ENCODE measurements around the gene HGS.
"Not testable (repeated sequence)": the region's sequence is repeated elsewhere in the genome, so short reads cannot be mapped to it uniquely, and the experiment has no call there.

HGS gene

DNA sequence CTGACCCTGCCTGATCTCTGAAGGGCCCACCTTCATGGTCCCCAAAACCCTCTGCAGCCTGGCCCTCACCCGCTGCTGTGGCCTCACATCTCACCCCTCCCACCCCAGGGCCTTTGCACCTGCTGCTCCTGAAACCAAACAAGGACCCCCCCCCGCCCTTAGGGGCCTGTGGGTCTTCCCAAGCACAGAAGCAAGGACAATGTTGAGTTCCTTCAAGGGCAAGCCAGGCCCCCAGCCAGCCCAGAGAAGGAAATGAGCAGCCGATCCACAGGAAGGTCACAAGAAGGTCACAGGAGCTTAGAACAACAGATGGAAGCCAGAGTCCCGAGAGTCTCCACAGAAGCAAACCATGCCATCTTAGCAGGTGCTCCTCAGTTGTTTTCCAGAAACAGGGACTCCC lies 27.0 kb upstream of the HGS start:
- no peak for FAIRE-seq

DNA sequence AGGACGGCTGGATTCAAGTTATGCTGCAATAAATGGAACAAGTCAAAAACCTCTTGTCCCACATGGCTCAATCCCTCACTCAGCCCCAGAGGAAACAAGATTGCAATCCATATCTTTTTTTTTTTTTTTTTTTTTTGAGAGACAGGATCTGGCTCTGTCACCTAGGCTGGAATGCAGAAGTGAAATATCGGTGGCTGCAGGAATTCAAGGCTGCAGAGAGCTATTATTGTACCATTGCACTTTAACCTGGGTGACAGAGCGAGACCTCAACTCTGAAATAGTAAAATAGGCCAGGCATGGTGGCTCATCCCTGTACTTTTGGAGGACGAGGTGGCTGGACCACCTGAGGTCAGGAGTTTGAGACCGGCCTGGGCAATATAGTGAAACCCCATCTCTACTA lies 24.8 kb upstream of the HGS start:
- no peak for FAIRE-seq

DNA sequence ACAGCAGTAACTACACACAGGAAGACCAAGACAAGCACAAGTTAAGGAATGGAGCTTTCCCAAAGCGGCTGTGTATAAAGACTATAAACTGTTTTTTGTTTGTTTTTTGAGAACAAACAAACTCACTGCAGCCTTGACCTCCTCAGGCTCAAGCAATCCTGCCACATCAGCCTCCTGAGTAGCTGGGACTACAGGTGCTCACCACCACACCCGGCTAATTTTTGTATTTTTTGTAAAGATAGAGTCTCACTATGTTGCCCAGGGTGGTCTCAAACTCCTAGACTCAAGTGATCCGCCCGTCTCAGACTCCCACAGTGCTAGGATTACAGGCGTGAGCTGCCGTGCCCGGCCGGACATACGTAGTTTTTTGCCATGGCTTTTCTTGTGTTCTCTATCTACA lies 23.4 kb upstream of the HGS start:
- FAIRE-seq: no peak

DNA sequence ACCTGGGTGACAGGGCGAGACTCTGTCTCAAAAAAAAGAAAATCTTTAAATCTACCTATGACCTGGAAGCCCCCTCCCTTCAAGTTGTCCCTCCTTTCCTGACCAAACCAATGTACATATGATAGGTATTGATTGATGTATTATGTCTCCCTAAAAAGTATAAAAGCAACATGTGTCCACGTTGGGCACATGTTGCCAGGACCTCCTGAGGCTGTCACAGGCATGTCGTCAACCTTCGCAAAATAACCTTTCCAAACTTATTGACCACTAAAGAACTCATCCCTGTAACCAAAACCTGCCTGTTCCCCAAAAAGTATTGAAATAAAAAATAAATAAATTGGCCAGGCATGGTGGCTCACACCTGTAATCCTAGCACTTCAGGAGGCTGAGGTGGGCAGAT lies 21.8 kb upstream of the HGS start:
- no peak for FAIRE-seq

DNA sequence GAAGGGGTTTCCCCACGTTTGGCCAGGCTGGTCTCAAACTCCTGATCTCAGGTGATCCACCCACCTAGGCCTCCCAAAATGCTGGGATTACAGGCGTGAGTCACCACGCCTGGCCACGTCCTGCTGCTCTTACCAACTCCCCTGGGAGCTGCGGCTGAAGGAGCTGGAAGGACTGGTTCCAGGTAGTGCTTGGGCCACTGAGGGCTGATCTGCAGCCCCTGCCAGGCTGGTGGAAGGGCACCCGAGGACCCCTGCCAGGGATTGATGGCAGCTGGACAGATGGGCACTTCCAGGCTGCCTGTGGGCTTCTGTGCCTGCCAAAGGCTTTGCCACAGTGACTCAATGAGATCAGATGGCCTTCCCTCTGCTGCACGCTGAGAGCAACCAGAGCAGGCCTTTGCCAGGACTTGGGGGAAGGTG lies 19.8 kb upstream of the HGS start:
- no peak for FAIRE-seq

DNA sequence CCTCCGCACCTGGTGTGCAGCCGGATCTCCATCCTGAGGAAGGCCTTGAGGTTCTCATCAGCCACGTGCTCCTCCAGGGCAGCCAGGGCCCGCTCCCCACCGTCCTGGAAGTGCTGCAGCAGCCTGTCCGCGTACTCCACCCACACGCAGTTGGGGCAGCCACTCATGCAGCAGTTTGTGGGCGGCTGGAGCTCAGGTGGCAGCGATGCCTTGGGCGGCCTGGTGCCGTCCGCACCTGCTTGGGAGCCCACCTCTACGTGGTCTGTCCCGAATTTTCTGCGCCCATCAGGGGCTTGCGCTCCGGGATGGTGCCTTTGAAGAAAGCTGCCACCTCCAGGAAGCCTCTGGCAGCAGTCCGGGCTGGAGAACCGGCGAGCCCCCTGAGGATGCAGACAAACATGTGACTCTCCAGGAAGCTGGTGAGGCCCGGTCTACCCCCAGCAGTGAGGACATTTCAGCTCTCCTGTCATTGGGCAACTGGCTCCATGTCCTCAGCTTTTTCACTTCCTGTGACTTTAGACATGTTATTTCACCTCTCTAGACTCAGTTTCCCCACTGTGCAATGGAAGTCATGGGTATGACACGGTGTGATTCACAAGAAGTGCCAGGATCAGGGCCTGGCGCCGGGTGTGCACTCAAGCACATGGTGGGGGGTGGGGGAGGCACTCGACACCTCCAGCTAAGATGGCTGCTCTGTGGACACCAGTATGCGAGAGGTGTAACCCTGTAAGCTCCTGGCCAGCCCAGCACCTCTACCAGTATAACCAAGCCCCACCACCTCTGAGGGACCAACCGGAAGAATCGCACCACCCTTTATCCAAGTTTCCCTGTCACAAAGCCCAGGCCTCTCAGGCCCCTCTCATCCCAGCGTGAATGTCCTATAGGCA lies 18.4 kb upstream of the HGS start:
- FAIRE-seq: no peak

DNA sequence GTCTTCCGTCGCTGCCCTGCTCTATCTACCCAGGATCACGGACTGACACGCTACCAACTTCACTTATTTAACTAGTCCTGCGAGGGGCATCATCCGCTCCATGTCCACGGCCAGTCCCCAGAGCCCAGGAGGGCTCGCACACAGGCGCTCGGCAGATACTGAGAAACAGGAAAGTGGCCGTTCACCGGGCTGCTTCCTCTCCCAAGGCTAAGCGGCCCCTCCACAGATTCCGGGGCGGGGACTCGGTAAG lies 17.8 kb upstream of the HGS start:
- FAIRE-seq: no peak

DNA sequence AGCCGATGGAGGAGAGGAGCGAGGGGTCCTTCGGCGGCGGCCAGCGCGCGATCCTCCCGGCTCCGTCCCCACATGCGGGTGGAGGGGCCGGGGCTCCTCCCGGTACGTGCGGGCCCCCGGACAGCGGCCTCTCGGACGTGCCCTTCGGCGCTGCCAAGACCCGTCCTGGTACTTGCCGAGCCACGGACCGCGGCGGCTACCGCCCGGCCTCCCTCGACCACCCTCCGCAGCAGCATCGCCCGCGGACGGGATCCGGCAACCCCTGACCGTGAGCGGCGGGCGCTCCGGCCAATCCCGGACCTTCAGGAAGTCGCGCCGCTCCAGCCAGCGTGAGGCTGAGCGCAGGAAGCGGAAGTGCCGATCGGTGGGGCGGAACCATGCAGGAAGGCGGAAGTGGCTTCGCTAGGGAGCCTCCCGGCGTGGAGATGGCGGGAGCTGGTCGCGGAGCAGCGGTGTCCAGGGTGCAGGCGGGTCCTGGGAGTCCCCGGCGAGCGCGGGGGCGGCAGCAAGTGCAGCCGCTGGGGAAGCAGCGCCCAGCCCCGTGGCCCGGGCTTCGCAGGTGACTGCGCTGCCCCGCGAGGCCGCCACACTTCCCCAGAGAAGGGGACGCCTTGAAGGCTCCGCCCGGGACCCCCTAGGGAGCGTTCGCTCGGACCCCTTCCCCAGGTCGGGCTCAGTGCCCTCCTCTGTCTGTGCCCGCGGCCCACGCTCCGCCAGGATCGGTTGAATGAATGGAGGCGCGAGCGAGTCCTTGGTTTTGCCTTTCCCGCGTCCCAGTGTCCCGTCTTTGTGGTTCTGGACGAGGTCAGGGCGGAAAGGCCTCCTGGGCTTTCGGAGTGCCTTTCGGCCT lies 17.2 kb upstream of the HGS start, which contains the start of the genes CCDC137 and OXLD1:
CCDC137 (plus strand) TSS at position 396 of the 850 bp plus-strand sequence; CDS start at position 426, 30 bp downstream.
OXLD1 (minus strand) TSS at position 264 of the 850 bp plus-strand sequence; CDS start at position 236, 28 bp downstream.
- FAIRE-seq: no peak

DNA sequence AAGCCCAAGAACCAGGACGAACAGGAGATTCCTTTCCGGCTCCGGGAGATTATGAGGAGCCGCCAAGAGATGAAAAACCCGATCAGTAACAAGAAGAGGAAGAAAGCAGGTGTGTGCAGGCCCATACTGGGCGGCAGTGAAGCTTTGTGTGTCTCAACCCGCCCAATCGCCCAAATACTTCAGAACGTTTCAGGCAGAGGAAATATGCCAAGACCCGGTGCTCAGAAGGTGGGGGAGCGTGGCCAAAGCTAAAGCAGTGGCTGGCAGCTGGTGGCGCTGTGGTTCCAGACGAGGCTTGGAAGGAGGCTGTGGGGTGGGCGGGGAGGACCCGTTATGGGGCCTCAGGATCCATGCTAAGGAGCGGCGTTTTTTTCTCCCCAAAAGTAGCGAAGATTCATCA lies 16.1 kb upstream of the HGS start:
- FAIRE-seq: no peak

DNA sequence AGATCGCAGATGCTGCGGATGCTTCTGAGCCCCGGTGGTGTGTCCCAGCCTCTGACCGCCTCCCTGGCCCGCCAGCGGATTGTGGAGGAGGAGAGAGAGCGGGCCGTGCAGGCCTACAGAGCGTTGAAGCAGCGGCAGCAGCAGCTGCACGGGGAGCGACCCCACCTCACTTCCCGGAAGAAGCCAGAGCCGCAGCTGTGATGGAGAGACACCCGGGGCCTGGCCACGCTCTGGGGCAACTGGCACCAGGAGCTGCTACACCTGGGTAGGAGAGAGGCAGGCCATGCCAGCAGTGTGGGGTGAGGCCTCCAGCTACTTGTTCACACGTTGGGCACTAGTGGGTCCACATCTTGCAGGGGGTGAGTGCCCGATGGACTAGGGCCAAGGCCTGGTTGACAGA lies 11.3 kb upstream of the HGS start:
- no peak for FAIRE-seq

DNA sequence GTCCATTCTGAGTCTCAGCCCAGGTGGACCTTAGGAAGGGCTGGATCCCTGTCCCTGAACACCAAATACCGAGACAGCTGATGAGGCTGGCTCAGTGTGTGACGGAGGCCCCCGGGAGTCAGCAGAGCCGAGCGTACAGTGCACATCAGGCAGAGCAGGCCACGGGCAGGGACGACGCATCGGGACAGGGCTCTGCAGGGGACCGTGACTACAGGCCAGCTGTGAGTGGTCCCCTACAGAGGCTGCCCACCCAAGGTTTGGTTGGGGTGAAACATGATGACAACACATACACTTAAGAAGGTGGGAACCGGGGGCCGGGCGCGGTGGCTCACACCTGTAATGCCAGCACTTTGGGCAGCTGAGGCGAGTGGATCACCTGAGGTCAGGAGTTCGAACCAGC lies 10.9 kb upstream of the HGS start:
- no peak for FAIRE-seq

DNA sequence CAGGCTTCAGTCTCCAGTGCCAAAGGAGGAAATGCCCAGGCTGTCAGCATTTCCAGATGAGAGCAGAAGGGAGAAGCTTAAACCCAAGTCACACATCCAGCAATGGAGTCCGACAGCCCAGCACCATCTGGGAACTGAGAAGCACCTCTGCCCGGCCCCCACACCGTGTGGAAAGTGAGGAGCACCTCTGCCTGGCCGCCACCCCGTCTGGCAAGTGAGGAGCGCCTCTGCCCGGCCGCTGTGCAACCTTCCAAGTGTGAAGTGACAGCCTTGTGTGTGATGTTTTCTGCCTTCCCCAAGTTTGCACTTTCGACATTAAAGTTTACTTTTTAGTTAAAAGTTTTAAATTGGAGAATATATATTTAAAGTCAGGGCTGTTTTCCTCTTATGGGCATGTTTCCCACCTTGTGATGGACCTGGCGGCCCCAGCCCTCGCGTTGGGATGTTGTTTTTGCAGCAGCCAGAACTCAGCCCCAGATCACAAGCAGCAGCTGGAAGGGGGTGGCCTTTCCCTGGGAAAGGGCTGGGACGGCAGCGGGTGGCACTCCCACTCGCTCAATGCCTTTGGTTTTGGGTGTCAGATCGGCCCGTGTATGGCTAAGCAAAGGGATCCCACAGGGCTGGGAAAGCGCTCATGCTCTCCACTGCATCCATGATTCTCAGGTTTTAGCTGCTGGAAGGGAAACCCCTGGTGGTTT lies 10.1 kb upstream of the HGS start:
- no peak for FAIRE-seq

DNA sequence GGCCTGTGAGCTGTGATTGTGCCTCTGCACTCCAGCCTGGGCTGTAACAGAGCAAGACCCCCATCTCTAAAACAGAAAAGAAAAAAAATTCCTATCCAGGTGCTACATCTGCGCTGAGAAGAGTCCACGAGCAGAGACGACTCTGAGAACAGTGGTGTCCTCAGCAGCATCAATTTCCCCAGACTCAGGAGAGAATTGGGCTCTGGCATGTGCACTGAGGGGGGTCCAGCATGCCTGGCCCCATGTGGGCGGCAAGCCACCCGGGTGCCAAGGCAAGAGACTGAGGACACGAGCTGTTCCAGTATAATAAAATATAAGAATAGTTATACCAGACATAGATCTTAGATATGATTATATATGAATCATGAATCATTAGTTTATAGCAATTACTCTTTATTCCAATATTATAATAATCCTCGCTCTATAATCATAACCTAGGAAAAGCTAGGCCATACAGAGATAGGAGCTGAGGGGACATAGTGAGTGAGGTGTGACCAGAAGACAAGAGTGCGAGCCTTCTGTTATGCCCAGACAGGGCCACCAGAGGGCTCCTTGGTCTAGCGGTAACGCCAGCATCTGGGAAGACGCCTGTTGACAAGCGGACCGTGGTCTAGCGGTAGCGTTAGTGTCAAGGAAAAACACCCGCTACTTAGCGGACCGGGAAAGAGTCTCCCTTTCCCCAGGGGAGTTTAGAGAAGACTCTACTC lies 8.1 kb upstream of the HGS start:
- FAIRE-seq: not testable (repeated sequence)

DNA sequence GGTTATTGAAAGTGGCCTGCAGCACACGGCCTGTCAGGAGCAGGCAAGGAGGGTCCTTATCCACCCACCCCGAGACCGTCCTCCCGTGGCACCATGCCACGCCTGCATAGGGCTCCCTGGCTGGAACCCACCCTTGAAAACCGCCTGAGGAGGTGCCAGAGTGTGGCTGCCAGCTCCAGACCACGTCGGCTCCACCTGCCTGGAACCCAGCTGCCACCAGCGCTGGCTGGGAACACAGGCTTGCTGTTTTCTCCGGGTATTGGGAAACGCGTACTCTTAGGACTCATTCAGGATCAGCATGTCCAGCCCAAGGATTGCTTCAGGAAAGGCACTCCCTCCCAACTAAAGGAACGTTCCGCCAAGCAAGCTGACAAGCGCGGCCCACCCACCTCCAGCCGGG lies 6.9 kb upstream of the HGS start:
- no peak for FAIRE-seq

DNA sequence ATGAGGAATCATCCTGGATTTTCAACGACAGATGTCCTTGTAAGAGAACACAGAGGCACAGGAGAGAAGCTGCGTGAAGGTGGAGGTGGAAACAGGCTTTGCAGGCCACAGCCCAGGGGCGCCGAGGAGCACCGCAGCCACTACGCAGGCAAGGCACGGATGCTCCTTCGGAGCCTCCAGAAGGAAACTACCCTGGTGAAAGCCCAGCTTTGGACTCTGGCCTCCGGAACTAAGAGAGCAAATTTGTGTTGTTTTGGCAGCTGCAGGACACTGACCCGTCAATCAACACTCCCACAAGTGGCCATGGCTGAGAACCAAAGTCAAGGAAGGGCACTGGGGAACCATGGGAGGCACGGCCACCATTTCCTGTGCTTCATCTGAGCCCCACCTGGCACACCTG lies 3.7 kb upstream of the HGS start:
- no peak for FAIRE-seq

DNA sequence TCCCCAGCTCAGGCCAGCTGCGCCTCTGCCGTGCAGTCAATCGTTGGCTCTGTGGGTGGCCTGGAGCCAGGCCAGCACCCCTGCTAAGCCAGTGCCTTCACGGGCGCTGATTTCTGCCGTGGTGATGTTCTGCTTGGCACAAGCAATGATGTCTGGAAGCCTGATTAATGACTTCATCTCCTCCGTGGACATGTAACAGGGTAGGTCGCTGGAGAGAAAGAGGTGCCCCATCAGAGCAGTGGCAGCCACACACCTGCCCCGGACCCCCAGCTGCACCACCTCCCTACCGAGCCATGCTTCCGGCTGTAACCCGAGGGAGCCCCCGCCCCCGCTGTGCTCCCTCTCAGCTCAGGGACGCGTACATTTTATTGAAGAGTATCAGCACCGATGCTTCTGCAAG lies 2.1 kb upstream of the HGS start:
- FAIRE-seq: no peak

DNA sequence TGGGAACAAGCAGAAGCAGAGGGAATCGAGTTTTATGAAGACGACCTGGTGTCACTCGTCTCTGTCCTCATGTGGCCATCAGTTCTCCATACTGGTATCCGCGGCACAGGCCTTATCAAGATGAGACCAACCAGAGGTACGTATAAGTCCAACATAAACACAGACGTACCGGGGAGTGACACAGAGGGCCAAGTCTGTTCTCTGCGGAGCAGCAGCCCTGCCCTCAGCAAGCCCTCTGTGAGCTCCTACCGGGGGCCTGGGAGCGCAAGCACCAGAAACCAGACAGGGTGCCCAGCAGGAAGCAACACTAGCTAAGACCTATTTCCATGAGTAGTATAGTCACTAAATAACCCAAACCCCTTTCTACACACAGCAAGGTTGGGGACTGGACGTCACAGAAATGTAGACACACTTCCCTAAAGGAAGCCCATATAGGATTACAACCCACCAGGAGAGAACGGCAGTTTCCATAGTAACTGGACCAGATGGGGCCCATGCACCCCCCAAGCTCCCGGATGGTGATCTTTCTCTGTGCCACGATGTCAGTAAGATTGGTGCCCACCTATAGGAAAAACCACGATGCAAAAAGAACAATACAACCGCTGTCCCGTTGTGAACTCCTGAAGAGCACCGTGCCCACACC lies 1.1 kb upstream of the HGS start:
- no peak for FAIRE-seq

DNA sequence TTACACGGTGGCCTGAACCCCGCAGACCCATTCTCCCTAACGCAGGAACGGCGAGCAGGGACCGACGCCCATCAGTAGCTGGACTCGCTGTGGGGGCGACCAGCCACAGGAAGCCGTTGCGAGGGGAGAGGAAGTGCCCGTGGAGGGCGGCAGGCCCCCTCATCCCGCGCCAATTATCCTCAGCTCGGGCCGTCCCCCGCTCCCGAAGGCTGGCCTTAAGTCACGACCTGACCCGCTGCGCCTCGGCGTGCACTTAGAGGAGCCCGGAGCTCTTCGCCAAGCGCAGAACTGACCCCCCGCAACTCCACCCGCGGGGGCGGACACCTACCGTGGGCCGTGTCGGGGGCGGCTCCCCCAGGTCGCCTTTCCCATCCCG lies 615 bp upstream of the HGS start:
- FAIRE-seq: no peak

DNA sequence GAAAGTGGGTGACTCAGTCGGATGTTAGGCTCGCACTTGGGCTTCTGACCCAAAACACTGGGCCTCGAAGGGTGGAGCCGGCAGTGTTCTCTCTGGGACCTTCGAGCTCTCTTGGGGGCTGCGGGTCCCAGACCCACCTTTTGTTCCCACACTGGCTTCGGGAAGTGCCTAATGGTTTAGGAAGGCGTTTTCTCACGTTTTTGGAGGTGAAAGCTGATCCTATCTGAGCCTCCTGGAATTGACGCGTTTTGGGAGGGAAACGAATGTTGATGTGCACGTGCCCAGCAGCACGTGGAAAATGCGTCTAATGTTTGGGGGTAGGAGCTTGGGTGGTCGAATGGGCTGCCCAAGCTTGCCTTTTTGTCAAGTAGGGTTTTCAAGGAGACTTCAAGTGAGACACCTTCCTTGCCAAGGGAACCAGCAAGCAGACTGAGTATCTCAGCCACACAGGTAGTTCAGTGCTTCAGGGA lies 666 bp downstream of the HGS start:
- no peak for FAIRE-seq

DNA sequence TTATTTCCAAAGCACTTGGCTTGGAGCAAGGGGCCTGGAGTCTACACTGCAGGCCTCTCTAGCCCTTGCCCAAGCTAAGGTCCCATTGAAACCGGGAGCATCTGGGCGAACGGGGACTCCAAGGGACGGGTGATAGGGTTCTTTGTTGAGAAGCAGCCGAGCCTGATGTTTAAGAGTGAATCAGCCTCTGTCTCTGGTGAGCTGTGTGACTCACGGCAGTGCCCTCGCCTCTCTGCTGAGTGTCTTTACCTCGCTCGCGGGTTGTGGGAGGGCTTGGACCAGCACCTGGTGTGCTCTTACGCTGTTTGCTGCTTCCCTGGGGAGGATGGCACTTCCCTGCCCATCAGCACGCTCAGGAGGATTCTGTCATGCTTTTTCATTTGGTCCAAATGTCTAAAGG lies 1.3 kb downstream of the HGS start:
- no peak for FAIRE-seq

DNA sequence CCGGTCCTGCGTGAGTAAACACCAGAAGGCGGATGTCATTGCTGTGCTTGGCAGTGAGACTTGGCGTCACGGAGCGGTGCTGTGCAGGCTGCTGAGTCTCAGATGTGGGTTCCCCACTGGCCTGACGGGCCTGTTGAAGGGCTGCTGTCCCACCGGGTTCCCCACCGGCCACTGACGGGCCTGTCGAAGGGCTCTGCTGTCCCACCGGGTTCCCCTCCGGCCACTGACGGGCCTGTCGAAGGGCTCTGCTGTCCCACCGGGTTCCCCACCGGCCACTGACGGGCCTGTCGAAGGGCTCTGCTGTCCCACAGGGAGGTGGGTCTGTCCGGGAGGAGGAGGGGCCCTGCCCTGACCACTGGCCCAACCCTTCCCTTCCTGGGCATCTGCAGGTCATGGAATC lies 2.8 kb downstream of the HGS start:
- no peak for FAIRE-seq

DNA sequence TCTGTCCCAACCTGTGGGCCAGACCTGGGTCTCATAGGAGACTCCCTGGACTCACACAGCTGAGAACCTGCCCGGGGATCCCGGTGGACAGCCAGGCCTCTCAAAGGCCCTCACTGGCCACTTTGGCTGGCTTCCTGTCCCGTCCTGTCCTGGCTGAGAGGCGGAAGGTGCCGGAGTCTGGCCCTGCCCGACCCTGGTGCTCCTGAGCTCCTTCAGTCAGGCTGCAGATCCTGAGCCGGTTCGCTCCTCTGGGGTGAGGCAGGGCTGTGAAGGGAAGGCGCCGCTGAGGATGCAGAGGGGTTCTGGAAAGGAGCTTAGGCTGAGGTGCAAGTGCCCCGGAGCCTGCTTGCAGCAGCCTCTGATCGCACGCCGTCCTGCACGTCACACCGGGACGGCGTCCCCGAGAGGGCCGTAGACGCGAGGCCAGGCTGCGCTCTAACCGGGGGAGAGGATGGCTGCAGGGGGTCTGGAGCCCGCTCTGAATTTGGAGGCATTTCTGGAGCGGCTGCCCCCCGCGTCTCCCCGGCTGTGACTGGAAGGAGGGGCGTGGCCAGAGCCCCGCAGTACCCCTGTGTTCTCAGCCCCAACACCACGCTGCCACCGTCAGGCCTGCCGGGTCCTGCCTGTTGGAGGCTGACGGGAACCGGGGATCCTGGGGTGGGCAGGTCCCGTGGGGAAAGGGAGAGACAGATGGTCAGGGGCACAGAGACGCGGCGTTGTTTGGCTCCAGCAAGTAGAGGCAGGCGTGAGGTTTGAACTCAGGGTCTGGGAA lies 4.1 kb downstream of the HGS start:
- no peak for FAIRE-seq

All from islet of Langerhans (tissue), 1 donor.